Stimulated activated CD8-positive, alpha-beta memory T cell treated with anti-CD3 and anti-CD28 coated beads, Interleukin-12 subunit alpha, Interleukin-12 subunit beta, amount 100 ng/mL, for 24 hours (primary cell): ENCODE results near the gene PDE4B.

Experiments
- DNase-seq: peaks from one replicate; pipeline ENCODE4 v3.0.0-alpha.2; 2020; ENCODE audit errors: extremely low read depth

The PDE4B gene

GRCh38 chr1:66359815-66360214 is 567.1 kb downstream of the PDE4B start:
- DNase-seq = no peak

- DNase-seq = no peak
Observed at GRCh38 chr1:66360285-66360724, 567.6 kb downstream of the PDE4B start.

- no peak for DNase-seq
Observed at GRCh38 chr1:66364578-66365391, 572.1 kb downstream of the PDE4B start.

- DNase-seq = no peak
Observed at GRCh38 chr1:66365635-66366034, 572.9 kb downstream of the PDE4B start.

GRCh38 chr1:66366634-66367033 is 573.9 kb downstream of the PDE4B start:
- DNase-seq = no peak

- no peak for DNase-seq
Observed at GRCh38 chr1:66367369-66367768, 574.7 kb downstream of the PDE4B start.

- no peak for DNase-seq
Observed at GRCh38 chr1:66368261-66368660, 575.6 kb downstream of the PDE4B start.

- no peak for DNase-seq
Observed at GRCh38 chr1:66370462-66370971, 577.8 kb downstream of the PDE4B start.

GRCh38 chr1:66371233-66372005 is 578.7 kb downstream of the PDE4B start:
- no peak for DNase-seq

GRCh38 chr1:66372522-66373101 is 579.9 kb downstream of the PDE4B start:
- DNase-seq = no peak

- DNase-seq = no peak
Observed at GRCh38 chr1:66373157-66373591, 580.5 kb downstream of the PDE4B start.

GRCh38 chr1:66374148-66374547 is 581.5 kb downstream of the PDE4B start:
- no peak for DNase-seq

GRCh38 chr1:66374561-66375111 is 581.9 kb downstream of the PDE4B start:
- DNase-seq = no peak

GRCh38 chr1:66375125-66375524 is 582.4 kb downstream of the PDE4B start:
- no peak for DNase-seq

- DNase-seq = no peak
Observed at GRCh38 chr1:66380452-66381212, 587.9 kb downstream of the PDE4B start.

- DNase-seq = no peak
Observed at GRCh38 chr1:66381621-66382275, 589.1 kb downstream of the PDE4B start.

GRCh38 chr1:66383168-66383567 is 590.5 kb downstream of the PDE4B start:
- DNase-seq = no peak

GRCh38 chr1:66383611-66384010 is 590.9 kb downstream of the PDE4B start:
- no peak for DNase-seq

GRCh38 chr1:66384258-66384921 is 591.7 kb downstream of the PDE4B start:
- DNase-seq = no peak

- no peak for DNase-seq
Observed at GRCh38 chr1:66386712-66387111, 594.0 kb downstream of the PDE4B start.
